Natural killer cell (primary cell): ENCODE measurements around the gene DLG5. TPM values are rescaled to one million over a fixed set of nuclear protein-coding genes. Genes with fewer than 3 reads are reported as not detected.

Experiments used
- ATAC-seq, 3 donors: fragments of 150-1000 bp in 2 of 3; fragments of 200-7000 bp in 1 of 3; cut with Tn5 transposase; 1 replicate in 1 of 3; 2 replicates in 2 of 3; pipeline ENCODE4 v1.10.0; 2021; ENCODE audit warnings: mild to moderate bottlenecking in 2 of 3, moderate library complexity in 2 of 3
- DNase-seq, 2 donors: peaks; one replicate each; pipeline versions ENCODE4 v3.0.0 to v3.0.0-alpha.2; 2013 to 2021; ENCODE audit warnings: mixed read lengths in 1 of 2
- H3K27ac ChIP-seq: one replicate; pipeline ENCODE4 v1.5.1; 2013; ENCODE audit warnings: mild to moderate bottlenecking, low read length
- H3K27me3 ChIP-seq: one replicate; pipeline ENCODE4 v1.6.1; 2013; ENCODE audit warnings: low read length; ENCODE audit not compliant: control insufficient read depth, insufficient read depth
- H3K36me3 ChIP-seq: one replicate; pipeline ENCODE4 v1.6.1; 2013; ENCODE audit warnings: low read length; ENCODE audit not compliant: control insufficient read depth, insufficient read depth
- H3K4me1 ChIP-seq: one replicate; pipeline ENCODE4 v1.6.1; 2013; ENCODE audit warnings: low read length; ENCODE audit not compliant: control insufficient read depth, insufficient read depth
- H3K4me3 ChIP-seq: one replicate; pipeline ENCODE4 v1.5.1; 2013; ENCODE audit warnings: low read length
- H3K9me3 ChIP-seq: one replicate; pipeline ENCODE4 v1.6.1; 2013; ENCODE audit warnings: low read length; ENCODE audit not compliant: control insufficient read depth, insufficient read depth
- H3K27ac Mint-ChIP-seq, 2 donors: one replicate each; pipeline ENCODE4 v1.8.0; 2022; ENCODE audit warnings: mild to moderate bottlenecking in 2 of 2, mixed read lengths in 2 of 2, moderate library complexity in 1 of 2
- H3K27me3 Mint-ChIP-seq, 2 donors: one replicate each; pipeline ENCODE4 v1.8.0; 2022; ENCODE audit warnings: low read depth in 2 of 2, mixed read lengths in 2 of 2
- H3K36me3 Mint-ChIP-seq: one replicate; pipeline ENCODE4 v1.8.0; 2022; ENCODE audit warnings: mixed read lengths
- H3K4me1 Mint-ChIP-seq, 2 donors: one replicate each; pipeline ENCODE4 v1.8.0; 2022; ENCODE audit warnings: mixed read lengths in 2 of 2
- H3K4me3 Mint-ChIP-seq: one replicate; pipeline ENCODE4 v1.8.0; 2022; ENCODE audit warnings: mild to moderate bottlenecking, moderate library complexity, mixed read lengths
- H3K9me3 Mint-ChIP-seq, 2 donors: one replicate each; pipeline ENCODE4 v1.8.0; 2022; ENCODE audit warnings: mixed read lengths in 2 of 2
- CTCF ChIP-seq: fragments of 200-600 bp; IDR thresholded peaks from one replicate; pipeline ENCODE4 v1.8.0; 2022; ENCODE audit warnings: antibody characterized with exemption
- WGBS: methylation state at CpG from one replicate; pipeline ENCODE4 v1.1.7; 2013; ENCODE audit warnings: missing lambda C conversion rate; ENCODE audit not compliant: insufficient coverage; 5-methylcytosine and 5-hydroxymethylcytosine counted together
- intact Hi-C: fragments of 100-400 bp; cut with micrococcal nuclease; formaldehyde crosslinking; loops from one replicate; pipeline ENCODE4 v1.14.2; 2022
- total RNA-seq, 4 donors: library from RNA; stranded (reverse); fragments of 120-200 nt in 1 of 4; gene quantifications; one replicate each; pipeline versions ENCODE4 v1.2.3 to v1.2.4, GENCODE V29; 2013 to 2022

DLG5 gene
- total RNA-seq, 3 donors from 2014 or later (not counting 1 experiment from before 2014, with no cell fraction given) = 52.8 to 75.0 (median 52.9) TPM

GRCh38 chr10:77927402-77928246 lies 1.1 kb upstream of the DLG5 start:
- 21% methylated on average over 18 of the region's 20 CpGs for WGBS
- no peaks in the 10 kb centered on the region for H3K9me3 Mint-ChIP-seq
- peak overlapping the region in 1 of 2 donors; percentile 65 for H3K27ac Mint-ChIP-seq
- DNase-seq = peak in 1 of 2 donors; percentile 4
- H3K4me3 ChIP-seq = no peak overlapping the region
- intact Hi-C loops = loop anchor here (2.0 kb wide), 1 partner anchor 81 kb away; no protein-coding TSS in a partner anchor
- peaks cover 8% of the 10 kb centered on the region in 2 donors for H3K27me3 Mint-ChIP-seq
- no peaks in the 10 kb centered on the region for H3K36me3 Mint-ChIP-seq
- peaks cover 25% of the 10 kb centered on the region in 2 donors for H3K4me1 Mint-ChIP-seq
- H3K4me3 Mint-ChIP-seq = peak overlapping the region; percentile 79
- H3K27me3 ChIP-seq = peaks cover 10% of the 10 kb centered on the region
- ATAC-seq = no peak
- peaks cover 18% of the 10 kb centered on the region for H3K4me1 ChIP-seq
- TF ChIP-seq CTCF = no peak
- H3K9me3 ChIP-seq = no peaks in the 10 kb centered on the region
- H3K36me3 ChIP-seq = no peaks in the 10 kb centered on the region
- no peak overlapping the region for H3K27ac ChIP-seq

DNA sequence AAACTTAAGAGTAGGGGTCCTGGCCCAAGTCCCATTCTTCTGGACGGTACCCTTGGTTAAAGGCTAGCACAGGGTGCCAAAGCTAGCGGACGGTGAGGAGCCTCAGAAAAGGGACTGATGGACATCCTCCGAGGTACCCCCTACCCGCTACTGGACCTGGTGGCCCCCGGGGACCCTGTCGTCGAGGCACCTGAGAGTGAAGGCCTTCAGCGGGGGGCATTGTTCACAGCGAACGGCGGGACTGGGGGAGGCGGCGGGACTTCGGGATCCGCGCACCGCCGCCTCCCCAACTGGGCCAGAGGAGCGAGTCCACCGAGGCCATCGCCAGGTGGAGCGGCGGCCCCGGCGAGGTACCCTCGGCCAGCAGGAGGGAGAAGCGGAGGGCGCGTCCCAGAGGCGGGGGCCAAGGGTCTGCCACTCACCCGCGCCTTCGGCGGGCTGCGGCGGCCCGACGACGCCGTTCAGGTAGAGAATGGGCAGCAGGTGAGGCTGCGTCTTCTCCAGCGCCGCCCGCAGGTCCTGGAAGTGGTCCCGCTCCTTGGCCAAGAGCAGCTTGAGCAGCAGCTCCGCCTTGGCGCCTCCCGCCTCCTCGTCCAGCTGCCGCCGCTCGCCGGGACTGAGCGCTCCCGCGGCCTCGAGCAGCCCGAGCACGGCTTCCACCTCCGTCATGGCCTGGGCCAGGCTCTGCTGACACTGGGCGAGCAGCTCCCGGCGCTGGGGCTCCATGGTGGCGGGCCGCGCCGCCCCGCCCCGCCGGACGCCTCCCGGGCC lies 575 bp downstream of the DLG5 start:
- Mint-ChIP-seq H3K9me3 (no peaks in the 10 kb centered on the region), H3K4me1 (peaks cover 34 to 36% of the 10 kb centered on the region in 2 donors), H3K27ac (peak overlapping the region; percentile 67 to 72), H3K4me3 (peak overlapping the region; percentile 93), H3K36me3 (no peaks in the 10 kb centered on the region), H3K27me3 (peaks cover 5 to 8% of the 10 kb centered on the region in 2 donors)
- H3K9me3 ChIP-seq = no peaks in the 10 kb centered on the region
- H3K4me3 ChIP-seq = peak overlapping the region; percentile 46
- intact Hi-C loops = loop anchor here (2.0 kb wide), 1 partner anchor 79 kb away; no protein-coding TSS in a partner anchor
- peaks cover 18% of the 10 kb centered on the region for H3K4me1 ChIP-seq
- 2% methylated on average over 73 of the region's 73 CpGs for WGBS
- ATAC-seq = peak; percentile 65 to 76 (median 74)
- H3K27me3 ChIP-seq = peaks cover 10% of the 10 kb centered on the region
- peak; percentile 31 to 39 for DNase-seq
- no peak overlapping the region for H3K27ac ChIP-seq
- H3K36me3 ChIP-seq = no peaks in the 10 kb centered on the region
- TF ChIP-seq CTCF = no peak

DNA sequence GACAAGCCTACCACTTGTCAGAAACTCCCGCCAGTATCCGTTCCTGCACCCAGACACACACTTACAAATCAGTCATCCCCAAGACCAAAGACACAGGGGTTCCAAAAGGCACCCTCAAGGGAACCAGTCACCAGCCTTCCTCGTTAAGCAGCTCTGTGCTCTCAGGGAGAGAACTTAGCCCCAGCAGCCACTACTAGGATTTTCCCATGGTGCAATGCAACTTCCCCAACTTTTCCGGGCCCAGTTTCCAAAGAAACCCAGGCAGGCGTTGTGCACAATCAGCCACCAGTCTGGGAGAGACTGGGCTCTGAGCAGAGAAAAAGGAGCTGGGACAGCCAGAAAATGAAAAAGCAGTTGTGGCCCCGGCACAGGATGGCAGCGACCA lies 1.2 kb downstream of the DLG5 start:
- WGBS = 41% methylated on average over 7 of the region's 7 CpGs
- H3K9me3 Mint-ChIP-seq = no peaks in the 10 kb centered on the region
- ATAC-seq (no peak), DNase-seq (no peak)
- H3K4me3 Mint-ChIP-seq = peak overlapping the region; percentile 93
- peaks cover 18% of the 10 kb centered on the region for H3K4me1 ChIP-seq
- peak overlapping the region; percentile 67 to 72 for H3K27ac Mint-ChIP-seq
- no peaks in the 10 kb centered on the region for H3K36me3 Mint-ChIP-seq
- H3K9me3 ChIP-seq = no peaks in the 10 kb centered on the region
- no peaks in the 10 kb centered on the region for H3K36me3 ChIP-seq
- peak overlapping the region; percentile 46 for H3K4me3 ChIP-seq
- TF ChIP-seq CTCF = no peak
- no peak overlapping the region for H3K27ac ChIP-seq
- H3K27me3 Mint-ChIP-seq = peaks cover 5 to 8% of the 10 kb centered on the region in 2 donors
- H3K27me3 ChIP-seq = peaks cover 10% of the 10 kb centered on the region
- peaks cover 40 to 42% of the 10 kb centered on the region in 2 donors for H3K4me1 Mint-ChIP-seq
- intact Hi-C loops = no loop called here
